ENCODE data around the gene SV2A.
"Not testable (repeated sequence)": the region's sequence is repeated elsewhere in the genome, so short reads cannot be mapped to it uniquely, and the experiment has no call there.

Gene SV2A

GRCh38 chr1:149887456-149888246 is 30.0 kb downstream of the SV2A start:
- no peak for DNase-seq (ENCODE audit: insufficient read length, low spot score)
- peak; percentile 81 for FAIRE-seq

DNA sequence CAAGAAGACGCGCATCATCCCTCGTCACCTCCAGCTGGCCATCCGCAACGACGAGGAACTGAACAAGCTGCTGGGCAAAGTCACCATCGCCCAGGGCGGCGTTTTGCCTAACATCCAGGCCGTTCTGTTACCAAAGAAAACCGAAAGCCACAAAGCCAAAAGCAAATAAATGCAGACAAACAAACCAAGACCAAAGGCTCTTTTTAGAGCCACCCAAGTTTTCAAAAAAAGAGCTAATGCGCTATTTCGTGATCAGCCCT is 30.5 kb downstream of the SV2A start:
- FAIRE-seq; DNase-seq (ENCODE audit: insufficient read length, low spot score): not testable (repeated sequence)

DNA sequence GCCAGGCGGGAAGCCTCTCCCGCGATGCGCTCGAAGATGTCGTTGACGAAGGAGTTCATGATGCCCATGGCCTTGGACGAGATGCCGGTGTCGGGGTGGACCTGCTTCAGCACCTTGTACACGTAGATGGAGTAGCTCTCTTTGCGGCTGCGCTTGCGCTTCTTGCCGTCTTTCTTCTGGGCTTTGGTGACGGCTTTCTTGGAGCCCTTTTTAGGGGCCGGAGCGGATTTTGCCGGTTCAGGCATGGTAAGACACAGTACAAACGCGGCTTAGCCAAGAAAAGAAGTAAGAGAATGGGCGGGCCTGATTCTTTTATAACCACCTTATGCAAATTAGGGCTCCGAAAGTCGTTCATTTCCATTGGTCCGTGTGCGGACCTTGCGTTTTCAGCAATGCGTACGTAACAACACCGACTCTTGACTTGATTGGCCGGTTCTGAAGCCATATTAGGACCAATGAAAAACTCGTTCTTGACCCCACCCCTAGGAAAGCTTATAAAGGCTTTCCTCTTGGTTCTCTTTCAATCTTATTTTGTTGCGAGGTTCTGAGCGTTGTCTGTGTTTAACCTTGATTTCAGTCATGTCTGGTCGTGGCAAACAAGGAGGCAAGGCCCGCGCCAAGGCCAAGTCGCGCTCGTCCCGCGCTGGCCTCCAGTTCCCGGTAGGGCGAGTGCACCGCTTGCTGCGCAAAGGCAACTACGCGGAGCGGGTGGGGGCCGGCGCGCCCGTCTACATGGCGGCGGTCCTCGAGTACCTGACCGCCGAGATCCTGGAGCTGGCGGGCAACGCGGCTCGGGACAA is 31.0 kb downstream of the SV2A start:
- DNase-seq (ENCODE audit: insufficient read length, low spot score), result peak; percentile 57
- FAIRE-seq, result peak; percentile 90

DNA sequence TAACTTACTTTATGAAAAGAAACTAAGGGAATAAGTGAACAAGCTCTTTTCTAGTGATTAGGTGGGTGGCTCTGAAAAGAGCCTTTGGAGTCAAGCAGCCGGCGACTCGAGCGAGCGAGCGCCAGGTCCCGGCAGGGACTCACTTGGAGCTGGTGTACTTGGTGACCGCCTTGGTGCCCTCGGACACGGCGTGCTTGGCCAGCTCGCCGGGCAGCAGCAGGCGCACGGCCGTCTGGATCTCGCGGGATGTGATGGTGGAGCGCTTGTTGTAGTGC is 31.6 kb downstream of the SV2A start:
- not testable (repeated sequence) for DNase-seq (ENCODE audit: insufficient read length, low spot score); FAIRE-seq

- DNase-seq (ENCODE audit: insufficient read length, low spot score), result no peak
- peak; percentile 45 for FAIRE-seq
These were observed 32.1 kb downstream of the SV2A start for GRCh38 chr1:149885339-149886120.

GRCh38 chr1:149884433-149885338 is 33.0 kb downstream of the SV2A start:
- no peak for DNase-seq (ENCODE audit: insufficient read length, low spot score)
- FAIRE-seq, result no peak

DNA sequence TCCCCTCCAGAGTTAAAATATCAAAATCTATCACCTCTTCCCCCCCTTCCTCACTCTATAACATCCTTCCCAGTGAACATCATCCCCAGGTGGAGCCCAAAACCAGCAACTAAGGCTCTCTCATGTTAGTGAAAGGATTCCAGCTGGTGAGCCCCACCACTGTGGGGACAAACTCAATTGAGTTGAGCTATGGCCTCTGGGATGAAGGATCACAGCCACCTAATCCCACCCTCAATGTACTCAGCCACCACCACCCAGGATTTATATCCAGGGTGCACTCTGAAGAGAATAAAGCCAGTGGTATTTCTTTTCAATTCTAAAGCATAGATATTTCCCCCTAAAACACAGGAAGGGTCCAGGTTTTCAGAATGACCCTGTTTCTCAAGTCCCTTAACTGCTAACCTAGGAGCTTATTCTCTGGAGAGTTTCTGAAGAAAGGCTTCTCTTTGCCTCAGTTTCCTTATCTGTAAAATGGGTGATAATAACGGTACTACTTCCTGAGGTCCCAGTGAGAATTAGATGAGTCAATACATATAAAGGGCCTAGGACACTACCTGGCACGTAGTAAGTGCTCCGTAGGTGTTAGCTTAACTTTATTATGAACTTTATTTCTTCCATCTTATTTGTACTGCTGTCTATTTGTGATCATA is 33.9 kb downstream of the SV2A start:
- DNase-seq (ENCODE audit: insufficient read length, low spot score) (no peak), FAIRE-seq (no peak)

DNA sequence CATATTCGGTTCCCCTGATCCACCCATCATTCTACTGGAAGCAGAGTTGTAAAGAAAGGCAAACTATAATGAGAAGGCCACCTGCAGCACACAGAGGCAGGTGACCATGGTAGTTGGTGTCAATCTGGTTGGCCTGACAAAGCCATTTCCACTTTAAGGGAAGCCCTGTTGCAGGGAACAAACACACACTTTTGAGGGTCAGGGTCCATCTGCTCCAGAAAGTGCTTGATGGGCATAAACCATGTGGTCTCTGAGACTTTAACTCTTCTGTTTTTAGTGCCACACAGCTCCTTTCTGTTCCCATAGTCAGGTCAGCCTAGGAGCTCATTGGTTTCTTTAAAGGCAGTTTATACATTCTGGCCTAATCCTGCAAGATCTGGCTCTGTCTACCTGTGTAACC is 35.8 kb downstream of the SV2A start:
- no peak for DNase-seq (ENCODE audit: insufficient read length, low spot score)
- no peak for FAIRE-seq

DNA sequence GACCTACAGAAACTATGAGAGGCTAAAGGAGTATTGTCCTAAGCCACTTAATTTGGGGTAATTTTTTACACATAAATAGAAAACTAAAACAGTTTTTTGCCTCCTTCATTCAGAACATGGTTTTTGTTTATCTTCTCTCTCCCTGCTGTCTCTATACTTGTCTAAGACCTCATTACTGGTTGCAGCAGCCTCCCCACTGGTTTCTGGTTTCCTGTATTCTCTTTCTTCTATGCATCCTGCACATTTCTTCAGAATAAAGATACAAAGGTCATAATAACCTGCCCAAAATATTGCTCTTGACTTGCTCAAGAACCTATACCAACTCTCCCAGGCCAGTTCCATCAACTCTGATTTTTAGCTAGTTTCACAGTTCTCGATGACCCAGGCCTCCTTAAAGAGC is 38.1 kb downstream of the SV2A start:
- FAIRE-seq (no peak), DNase-seq (ENCODE audit: insufficient read length, low spot score) (no peak)

GRCh38 chr1:149877211-149877946 is 40.3 kb downstream of the SV2A start:
- FAIRE-seq (no peak), DNase-seq (ENCODE audit: insufficient read length, low spot score) (no peak)

- not testable (repeated sequence) for DNase-seq (ENCODE audit: insufficient read length, low spot score); FAIRE-seq
These were observed 44.6 kb downstream of the SV2A start for GRCh38 chr1:149873060-149873459.

DNA sequence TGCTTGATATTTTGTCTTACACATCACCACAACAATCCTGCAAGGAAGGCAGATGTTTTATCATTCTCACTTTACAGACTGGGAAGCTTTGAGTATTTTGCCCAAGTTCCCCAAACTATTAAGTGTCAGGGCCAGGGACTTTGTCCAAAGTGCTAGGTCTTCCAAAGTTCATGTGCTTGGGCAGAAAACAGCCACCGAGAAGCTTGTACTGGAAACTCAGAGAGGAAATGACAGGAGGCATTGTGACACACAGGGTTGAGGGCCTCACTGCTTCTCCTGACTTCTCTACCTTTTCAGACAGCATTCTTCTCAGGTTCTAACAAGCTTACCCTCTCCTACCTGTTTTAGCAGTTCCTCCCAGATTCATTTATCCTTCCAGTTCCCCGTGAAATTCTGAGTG is 50.8 kb downstream of the SV2A start:
- not testable (repeated sequence) for DNase-seq (ENCODE audit: insufficient read length, low spot score); FAIRE-seq

- DNase-seq (ENCODE audit: insufficient read length, low spot score), result not testable (repeated sequence)
- peak; percentile 45 for FAIRE-seq
These were observed 56.1 kb downstream of the SV2A start for GRCh38 chr1:149861497-149862054.

GRCh38 chr1:149860684-149861496 is 56.8 kb downstream of the SV2A start:
- not testable (repeated sequence) for DNase-seq (ENCODE audit: insufficient read length, low spot score)
- peak; percentile 89 for FAIRE-seq

DNA sequence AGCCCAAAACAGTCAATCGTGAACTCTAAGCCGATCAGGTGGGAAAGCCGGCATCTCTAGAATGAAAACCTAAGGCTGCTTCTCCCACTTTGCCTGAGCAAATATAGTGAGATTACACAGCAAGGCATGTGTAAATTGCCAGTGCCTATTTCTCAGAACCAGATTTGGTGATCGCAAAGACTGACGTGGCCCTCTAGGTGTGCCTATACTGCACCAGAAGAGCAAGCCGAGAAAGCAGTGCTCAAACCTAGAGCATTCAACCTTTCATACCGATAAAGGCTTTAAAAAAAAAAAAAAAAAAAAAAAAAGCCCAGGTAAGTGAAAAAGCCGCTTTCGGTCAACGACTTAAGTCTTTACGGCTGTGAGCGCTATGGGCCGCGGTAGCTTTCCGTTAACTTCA is 57.4 kb downstream of the SV2A start:
- DNase-seq (ENCODE audit: insufficient read length, low spot score); FAIRE-seq: not testable (repeated sequence)
